ENCODE results near the gene DDX28. TPM values are rescaled to one million over a fixed set of nuclear protein-coding genes. Genes with fewer than 3 reads are reported as not detected.

The DDX28 gene, protein sequence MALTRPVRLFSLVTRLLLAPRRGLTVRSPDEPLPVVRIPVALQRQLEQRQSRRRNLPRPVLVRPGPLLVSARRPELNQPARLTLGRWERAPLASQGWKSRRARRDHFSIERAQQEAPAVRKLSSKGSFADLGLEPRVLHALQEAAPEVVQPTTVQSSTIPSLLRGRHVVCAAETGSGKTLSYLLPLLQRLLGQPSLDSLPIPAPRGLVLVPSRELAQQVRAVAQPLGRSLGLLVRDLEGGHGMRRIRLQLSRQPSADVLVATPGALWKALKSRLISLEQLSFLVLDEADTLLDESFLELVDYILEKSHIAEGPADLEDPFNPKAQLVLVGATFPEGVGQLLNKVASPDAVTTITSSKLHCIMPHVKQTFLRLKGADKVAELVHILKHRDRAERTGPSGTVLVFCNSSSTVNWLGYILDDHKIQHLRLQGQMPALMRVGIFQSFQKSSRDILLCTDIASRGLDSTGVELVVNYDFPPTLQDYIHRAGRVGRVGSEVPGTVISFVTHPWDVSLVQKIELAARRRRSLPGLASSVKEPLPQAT
- polyA plus RNA-seq (2014; cell fraction: cytosol; rRNA removed): 19.0 and 23.2 TPM in 2 replicates
- polyA plus RNA-seq (2014; cell fraction: nucleus; rRNA removed): 10.3 and 16.6 TPM in 2 replicates

GRCh38 chr16:68022728-68023537, at the start of gene DDX28, which contains the start of gene DUS2:
Gene DDX28, minus strand, starts transcription at chr16:68023232. Its CDS starts 30 bp downstream, at chr16:68023202.
Gene DUS2, plus strand, starts transcription at chr16:68023284. Its CDS starts 14,740 bp downstream, at chr16:68038024.
- DNase-seq (ENCODE audit: low spot score): peak; percentile 88

DNA sequence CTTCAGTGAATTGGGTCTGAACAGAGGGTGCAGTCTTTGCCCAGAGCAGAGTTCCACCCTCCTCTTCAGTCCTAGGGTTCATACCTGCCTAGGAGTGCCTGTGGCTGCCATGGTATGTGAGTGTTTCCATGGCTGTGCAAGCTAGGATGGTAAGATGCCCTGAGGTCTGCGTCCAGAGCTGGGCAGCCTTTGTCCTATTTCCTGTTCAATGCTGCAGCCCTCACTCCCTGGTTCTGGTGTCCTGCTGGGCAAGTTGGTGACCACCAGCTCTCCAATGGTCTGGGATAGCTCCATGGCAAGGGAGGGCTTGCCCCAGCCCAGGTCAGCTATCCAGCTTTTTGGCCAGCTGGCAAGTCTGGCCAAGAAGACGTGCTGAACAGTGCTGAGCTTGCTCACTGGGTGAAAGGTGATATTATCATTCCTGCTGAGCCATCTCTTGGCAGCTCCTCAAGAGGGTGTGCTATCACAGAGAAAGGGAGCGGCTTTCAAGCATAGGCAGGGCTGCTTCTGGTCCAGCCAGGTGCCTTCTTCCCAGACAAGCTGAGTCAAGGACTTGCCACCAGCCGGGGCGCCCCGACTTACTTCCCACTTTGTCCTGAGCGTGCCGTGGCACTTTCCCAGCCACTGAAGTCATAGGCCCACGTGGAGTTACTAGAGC, 49.1 kb upstream of the DDX28 start:
- no peak for DNase-seq (ENCODE audit: low spot score)

DNA sequence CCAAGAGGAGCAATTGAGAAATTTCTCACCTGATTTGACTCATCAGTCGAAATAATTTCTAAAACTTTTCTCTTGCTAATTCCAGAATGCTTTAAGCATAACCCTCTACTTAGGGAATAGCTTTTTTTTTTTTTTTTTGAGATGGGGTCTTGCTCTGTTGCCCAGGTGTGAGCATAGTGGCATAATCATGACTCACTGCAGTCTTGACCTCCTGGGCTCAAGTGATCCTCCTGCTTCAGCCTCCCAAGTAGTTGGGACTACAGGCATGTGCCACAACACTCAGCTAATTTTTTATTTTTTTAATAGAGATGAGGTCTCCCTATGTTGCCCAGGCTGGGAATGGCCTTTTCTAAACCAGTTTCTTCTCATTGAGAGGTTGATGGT, 48.5 kb upstream of the DDX28 start:
- no peak for DNase-seq (ENCODE audit: low spot score)

DNA sequence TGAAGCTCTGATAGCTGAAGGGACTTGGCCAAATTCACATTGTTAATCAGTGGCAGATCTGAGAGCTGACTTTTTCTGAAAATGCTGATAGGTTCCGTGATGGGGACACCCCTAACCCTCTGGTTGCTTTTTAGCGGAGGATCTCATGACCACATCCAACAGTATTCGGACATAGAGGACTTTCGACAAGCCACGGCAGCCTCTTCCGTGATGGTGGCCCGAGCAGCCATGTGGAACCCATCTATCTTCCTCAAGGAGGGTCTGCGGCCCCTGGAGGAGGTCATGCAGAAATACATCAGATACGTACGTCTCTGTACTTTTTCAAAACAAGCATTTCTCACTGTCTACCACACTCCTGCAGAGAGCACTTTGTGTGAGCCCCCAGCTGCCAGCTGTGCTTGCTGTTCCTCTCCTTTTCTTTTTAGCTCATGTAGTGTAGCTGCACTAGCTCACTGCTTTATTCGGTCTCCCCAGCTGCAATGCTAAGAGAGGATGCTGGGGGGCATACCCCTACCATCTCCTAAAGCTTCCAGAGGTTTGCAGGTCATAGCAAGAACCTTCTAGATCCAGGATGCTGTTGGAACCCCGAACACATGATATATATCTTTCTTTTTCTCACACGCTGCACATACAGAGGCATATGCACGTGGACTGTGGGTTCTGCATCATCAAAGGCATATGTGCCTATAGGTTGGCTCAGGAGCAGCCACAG, 47.9 kb upstream of the DDX28 start:
- DNase-seq (ENCODE audit: low spot score): no peak

GRCh38 chr16:68070249-68070730, 47.3 kb upstream of the DDX28 start:
- DNase-seq (ENCODE audit: low spot score): no peak

GRCh38 chr16:68069511-68070248, 46.6 kb upstream of the DDX28 start:
- DNase-seq (ENCODE audit: low spot score): no peak

- DNase-seq (ENCODE audit: low spot score): no peak
These were observed 45.9 kb upstream of the DDX28 start for GRCh38 chr16:68068926-68069325.

- no peak for DNase-seq (ENCODE audit: low spot score)
These were observed 43.7 kb upstream of the DDX28 start for GRCh38 chr16:68066763-68067162.

DNA sequence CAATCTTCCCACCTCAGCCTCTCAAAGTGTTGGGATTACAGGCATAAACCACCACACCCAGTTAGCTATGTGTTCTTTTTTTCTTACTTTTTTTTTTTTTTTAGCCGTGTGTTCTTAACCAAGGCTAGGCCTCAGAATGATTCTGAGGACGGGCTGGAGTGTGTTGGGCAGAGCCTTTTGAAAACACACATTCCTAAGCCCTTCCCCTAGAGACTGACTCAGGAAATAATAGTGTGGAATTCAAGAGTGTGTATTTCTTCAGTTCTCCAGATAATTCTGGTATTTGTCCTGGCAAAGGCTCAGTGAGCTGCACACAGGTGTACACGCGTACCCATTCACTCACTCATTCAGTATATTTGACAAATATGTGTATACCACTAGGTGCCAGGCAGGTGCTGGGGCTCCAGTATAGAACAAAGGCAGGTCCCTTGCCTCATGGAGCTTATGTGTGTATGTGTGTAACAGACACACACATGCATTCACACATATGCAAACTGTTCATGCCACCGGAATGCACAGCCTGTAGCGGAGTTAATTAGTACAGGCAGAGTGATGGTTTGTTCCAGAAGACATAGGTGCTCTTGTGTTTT, 42.8 kb upstream of the DDX28 start:
- no peak for DNase-seq (ENCODE audit: low spot score)

GRCh38 chr16:68064791-68065365, 41.8 kb upstream of the DDX28 start:
- DNase-seq (ENCODE audit: low spot score): peak; percentile 69

DNA sequence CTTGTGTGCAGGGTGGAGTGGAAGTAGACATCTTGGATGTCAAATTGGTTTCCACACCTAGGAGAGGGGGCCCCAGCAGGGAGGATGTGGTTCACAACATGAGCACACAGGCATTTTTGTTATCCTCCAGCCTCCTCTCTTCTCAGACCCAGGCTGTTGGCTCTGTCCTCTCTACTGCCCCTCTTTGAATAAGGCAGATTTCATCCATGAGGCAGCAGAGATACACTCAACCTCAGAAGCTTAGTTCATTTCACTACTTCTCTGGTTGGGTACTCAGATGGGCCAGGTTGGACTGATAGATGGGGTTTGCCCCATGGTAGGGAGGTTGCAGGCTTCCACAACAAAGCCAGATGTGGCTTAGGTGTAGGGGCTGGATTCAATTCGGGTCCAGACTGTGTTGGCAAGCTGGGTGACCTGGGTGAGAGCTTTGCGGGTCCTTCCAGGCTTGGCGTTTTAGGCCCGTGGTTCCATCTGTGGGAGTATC, 39.9 kb upstream of the DDX28 start:
- no peak for DNase-seq (ENCODE audit: low spot score)

DNA sequence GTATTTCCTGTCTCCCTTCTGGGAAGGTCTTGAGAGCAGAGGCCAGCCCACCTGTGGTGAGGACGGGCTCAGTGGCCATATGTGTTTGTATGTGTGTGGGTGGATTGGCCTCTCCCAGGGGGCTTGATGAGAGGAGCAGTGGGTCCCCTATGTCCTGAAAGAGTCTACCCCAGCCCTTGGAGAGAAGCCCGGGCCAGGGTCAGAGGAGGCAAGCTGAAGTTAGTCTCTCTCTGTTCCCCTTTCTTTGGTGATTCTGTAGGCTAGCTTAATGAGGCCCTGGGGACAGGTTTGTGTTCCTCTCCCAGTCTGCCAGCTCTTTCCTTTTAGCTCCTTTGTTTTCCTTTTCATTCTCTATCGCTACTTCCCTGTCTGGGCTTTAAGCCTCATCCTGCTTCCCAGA, 38.4 kb upstream of the DDX28 start:
- DNase-seq (ENCODE audit: low spot score): no peak

- no peak for DNase-seq (ENCODE audit: low spot score)
These were observed 36.8 kb upstream of the DDX28 start for GRCh38 chr16:68059804-68060203.

DNA sequence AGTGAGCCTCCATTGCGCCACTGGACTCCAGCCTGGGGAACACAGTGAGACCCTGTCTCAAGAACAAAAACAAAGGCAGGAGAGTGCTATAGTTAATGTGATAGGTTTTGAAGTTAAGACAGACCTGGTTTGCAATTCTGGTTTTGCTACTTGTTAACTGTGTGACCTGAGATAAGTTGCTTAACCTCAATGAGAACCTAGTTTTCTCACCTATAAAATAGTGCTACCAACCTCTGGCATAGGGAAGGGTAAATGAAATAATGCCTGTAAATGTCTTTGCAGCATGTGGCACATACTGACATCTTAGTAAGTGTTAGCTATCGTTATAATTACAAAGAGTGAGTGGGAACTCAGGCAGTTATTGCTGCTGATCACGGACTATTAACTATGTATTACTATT, 32.4 kb upstream of the DDX28 start:
- no peak for DNase-seq (ENCODE audit: low spot score)

DNA sequence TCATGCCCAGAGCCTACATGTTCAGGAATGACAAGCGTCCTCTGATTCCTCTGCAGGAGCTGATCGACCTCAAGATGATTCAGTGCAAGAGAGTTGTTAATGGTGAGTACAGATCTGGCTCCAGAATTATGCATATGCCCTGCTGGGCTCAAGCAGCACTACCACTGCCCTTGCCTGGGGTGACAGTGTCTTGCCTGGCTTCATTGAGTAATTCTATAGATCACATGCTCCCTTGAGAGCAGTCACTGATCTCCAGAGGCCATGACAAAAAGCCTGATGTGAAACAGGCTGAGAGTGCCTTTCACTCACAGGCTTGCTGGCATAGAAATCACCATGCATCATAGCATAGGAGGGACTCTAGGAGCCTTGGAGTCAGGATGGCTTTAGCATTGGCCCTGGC, 26.4 kb upstream of the DDX28 start:
- DNase-seq (ENCODE audit: low spot score): no peak

DNA sequence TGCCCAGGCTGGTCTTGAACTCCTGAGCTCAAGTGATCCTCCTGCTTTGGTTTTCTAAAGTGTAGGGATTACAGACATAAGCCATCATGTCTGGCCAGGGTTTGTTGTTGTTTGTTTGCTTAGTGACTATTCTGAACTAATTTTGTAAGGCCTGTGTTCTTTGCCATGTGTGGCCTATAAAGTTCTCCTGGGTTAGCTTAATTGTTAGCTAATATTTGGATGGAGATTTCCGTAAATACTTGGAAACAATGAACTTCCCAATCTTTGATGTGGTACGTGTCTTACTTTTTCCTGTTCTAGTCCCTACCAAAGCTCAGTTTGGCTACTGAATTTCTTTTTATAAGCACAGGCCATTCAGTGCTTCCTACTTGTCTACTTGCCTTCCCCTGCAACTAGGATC, 25.0 kb upstream of the DDX28 start:
- DNase-seq (ENCODE audit: low spot score): no peak

- no peak for DNase-seq (ENCODE audit: low spot score)
These were observed 23.1 kb upstream of the DDX28 start for GRCh38 chr16:68046106-68046505.

DNA sequence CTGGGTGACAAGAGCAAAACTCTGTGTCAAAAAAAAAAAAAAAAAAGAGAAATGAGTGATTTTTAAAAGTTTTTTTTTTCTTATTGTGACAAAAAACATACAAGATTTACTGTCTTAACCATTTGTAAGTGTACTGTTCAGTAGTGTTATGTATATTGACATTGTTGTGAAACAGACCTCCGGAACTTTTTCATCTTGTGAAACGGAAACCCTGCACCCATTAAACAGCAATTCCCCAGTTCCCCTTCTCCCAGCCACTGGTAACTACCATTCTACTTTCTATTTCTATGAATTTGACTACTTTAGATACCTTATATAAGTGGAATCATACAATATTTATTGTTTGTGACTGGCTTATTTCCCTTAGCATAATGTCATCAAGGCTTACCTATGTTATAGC, 18.8 kb upstream of the DDX28 start:
- DNase-seq (ENCODE audit: low spot score): no peak

Data from SK-N-DZ (cell line).